GM23338 (cell line): ENCODE measurements around the gene MIS12. TPM values are rescaled to one million over a fixed set of nuclear protein-coding genes. Genes with fewer than 3 reads are reported as not detected.

ENCODE experiments used
- ATAC-seq: fragments of 200-7000 bp; cut with Tn5 transposase; 3 replicates; pipeline ENCODE4 v1.9.1; 2020
- DNase-seq: peaks from one replicate; pipeline ENCODE4 v3.0.0-alpha.2; 2015; ENCODE audit warnings: low spot score
- H2AFZ ChIP-seq: fragments of 200-600 bp; sonication (generic); 2 replicates; pipeline ENCODE4 v1.8.0; 2016; ENCODE audit warnings: antibody characterized with exemption, mild to moderate bottlenecking, moderate library complexity
- H3F3A ChIP-seq: fragments of 200-600 bp; sonication (generic); replicated peaks from 2 replicates; pipeline ENCODE4 v1.8.0; 2017; ENCODE audit warnings: antibody characterized with exemption, mixed run types, low read depth
- H3K27ac ChIP-seq: fragments of 200-600 bp; sonication (generic); 2 replicates; pipeline ENCODE4 v1.6.1; 2016; ENCODE audit warnings: low read depth
- H3K27me3 ChIP-seq: fragments of 200-600 bp; sonication (generic); 2 replicates; pipeline ENCODE4 v1.8.0; 2016; ENCODE audit warnings: mild to moderate bottlenecking, mixed run types, moderate library complexity; ENCODE audit not compliant: insufficient read depth
- H3K36me3 ChIP-seq: fragments of 200-600 bp; sonication (generic); 2 replicates; pipeline ENCODE4 v1.8.0; 2016; ENCODE audit warnings: mild to moderate bottlenecking; ENCODE audit not compliant: insufficient read depth
- H3K4me1 ChIP-seq: fragments of 200-600 bp; sonication (generic); 2 replicates; pipeline ENCODE4 v1.8.0; 2016; ENCODE audit warnings: mild to moderate bottlenecking, moderate library complexity; ENCODE audit not compliant: insufficient read depth
- H3K4me2 ChIP-seq: fragments of 200-600 bp; sonication (generic); 2 replicates; pipeline ENCODE4 v1.7.1; 2017; ENCODE audit warnings: mixed run types
- H3K4me3 ChIP-seq: fragments of 200-600 bp; sonication (generic); 2 replicates; pipeline ENCODE4 v1.6.1; 2016; ENCODE audit warnings: mixed run types
- H3K79me2 ChIP-seq: fragments of 200-600 bp; sonication (generic); replicated peaks from 2 replicates; pipeline ENCODE4 v1.8.0; 2017; ENCODE audit warnings: mild to moderate bottlenecking; ENCODE audit not compliant: insufficient read depth
- H3K9me2 ChIP-seq: fragments of 200-600 bp; sonication (generic); 2 replicates; pipeline ENCODE4 v1.8.0; 2017; ENCODE audit not compliant: insufficient read depth
- H4K20me1 ChIP-seq: fragments of 200-600 bp; sonication (generic); replicated peaks from 2 replicates; pipeline ENCODE4 v1.8.0; 2017; ENCODE audit warnings: mild to moderate bottlenecking; ENCODE audit not compliant: insufficient read depth
- H3K27ac Mint-ChIP-seq: 2 replicates; pipeline ENCODE4 v1.8.0; 2020; ENCODE audit warnings: inconsistent platforms, mild to moderate bottlenecking, moderate library complexity, mixed read lengths
- H3K27me3 Mint-ChIP-seq: 3 replicates; pipeline ENCODE4 v1.8.0; 2022; ENCODE audit warnings: low read depth, mild to moderate bottlenecking, moderate library complexity, mixed read lengths, inconsistent platforms; ENCODE audit not compliant: insufficient read depth, poor library complexity
- H3K36me3 Mint-ChIP-seq: 3 replicates; pipeline ENCODE4 v1.8.0; 2021; ENCODE audit warnings: low read depth, mild to moderate bottlenecking, inconsistent platforms, moderate library complexity, mixed read lengths
- H3K4me1 Mint-ChIP-seq: 3 replicates; pipeline ENCODE4 v1.8.0; 2020; ENCODE audit warnings: mild to moderate bottlenecking, inconsistent platforms, mixed read lengths
- H3K4me3 Mint-ChIP-seq: 3 replicates; pipeline ENCODE4 v1.8.0; 2021; ENCODE audit warnings: moderate library complexity, mild to moderate bottlenecking, inconsistent platforms, mixed read lengths
- H3K9me3 Mint-ChIP-seq: 3 replicates; pipeline ENCODE4 v1.8.0; 2020; ENCODE audit warnings: moderate library complexity, mild to moderate bottlenecking, inconsistent platforms, mixed read lengths
- CREB1 ChIP-seq: fragments of 250-450 bp; sonication (Bioruptor Pico); IDR thresholded peaks from 2 replicates; pipeline ENCODE4 v1.5.0; 2020; ENCODE audit warnings: low read depth, mild to moderate bottlenecking, moderate library complexity
- EZH2 ChIP-seq: fragments of 200-600 bp; sonication (generic); IDR thresholded peaks from one replicate; pipeline ENCODE4 v1.8.0; 2017; ENCODE audit warnings: antibody characterized with exemption, mild to moderate bottlenecking, low read depth; ENCODE audit not compliant: unreplicated experiment
- EZH2phosphoT487 ChIP-seq: fragments of 200-600 bp; sonication (generic); IDR thresholded peaks from one replicate; pipeline ENCODE4 v1.8.1; 2018; ENCODE audit warnings: antibody characterized with exemption; ENCODE audit not compliant: unreplicated experiment
- JUNB ChIP-seq: IDR thresholded peaks from one replicate; pipeline ENCODE4 v1.6.1; 2016; ENCODE audit warnings: antibody characterized with exemption; ENCODE audit not compliant: unreplicated experiment
- NANOG ChIP-seq: IDR thresholded peaks from 2 replicates; pipeline ENCODE4 v1.6.1; 2016; ENCODE audit warnings: antibody characterized with exemption, borderline replicate concordance
- POLR2AphosphoS5 ChIP-seq: IDR thresholded peaks from 2 replicates; pipeline ENCODE4 v1.6.1; 2016; ENCODE audit warnings: antibody characterized with exemption, low read depth
- STAT1 ChIP-seq: IDR thresholded peaks from one replicate; pipeline ENCODE4 v1.6.1; 2016; ENCODE audit warnings: antibody characterized with exemption; ENCODE audit not compliant: unreplicated experiment
- ZNF114 ChIP-seq: fragments of 250-450 bp; sonication (Bioruptor Pico); IDR thresholded peaks from 2 replicates; pipeline ENCODE4 v1.5.0; 2020; ENCODE audit warnings: mild to moderate bottlenecking, moderate library complexity
- ZNF331 ChIP-seq: fragments of 250-450 bp; sonication (Bioruptor Pico); IDR thresholded peaks from 2 replicates; pipeline ENCODE4 v1.5.0; 2020; ENCODE audit warnings: low read depth, mild to moderate bottlenecking, moderate library complexity
- polyA plus RNA-seq: library from polyadenylated mRNA; unstranded; fragments of >200 nt; fragmentation: Nextera tagmentation; extraction: Ambion mirVana; gene quantifications from 2 replicates; pipeline ENCODE4 v1.2.1, GENCODE V29; 2016
- total RNA-seq: library from RNA; depleted of rRNA; stranded (reverse); fragments of >200 nt; shearing (Covaris generic); gene quantifications from 2 replicates; pipeline ENCODE4 v1.2.3, GENCODE V29; 2014
- TF ChIP-seq, protein P1 (sequence below), 2 experiments: fragments of 200-600 bp in 1 of 2; sonication (generic) in 1 of 2; conservative IDR thresholded peaks; 2 replicates each; pipeline versions ENCODE4 v1.5.1 to v1.6.1; 2016 to 2017; ENCODE audit warnings: antibody characterized with exemption in 2 of 2, low read depth in 2 of 2, mild to moderate bottlenecking in 2 of 2, moderate library complexity in 1 of 2
- TF ChIP-seq, protein P2 (sequence below): IDR thresholded peaks from 2 replicates; pipeline ENCODE4 v1.6.1; 2016; ENCODE audit warnings: antibody characterized with exemption
- TF ChIP-seq, protein P3 (sequence below): fragments of 250-450 bp; sonication (Bioruptor Pico); IDR thresholded peaks from 2 replicates; pipeline ENCODE4 v1.5.0; 2020; ENCODE audit warnings: mild to moderate bottlenecking, moderate library complexity

The MIS12 gene
- total and polyA plus RNA-seq, 2 experiments from 2014 or later = 14.0 to 22.8 TPM

DNA sequence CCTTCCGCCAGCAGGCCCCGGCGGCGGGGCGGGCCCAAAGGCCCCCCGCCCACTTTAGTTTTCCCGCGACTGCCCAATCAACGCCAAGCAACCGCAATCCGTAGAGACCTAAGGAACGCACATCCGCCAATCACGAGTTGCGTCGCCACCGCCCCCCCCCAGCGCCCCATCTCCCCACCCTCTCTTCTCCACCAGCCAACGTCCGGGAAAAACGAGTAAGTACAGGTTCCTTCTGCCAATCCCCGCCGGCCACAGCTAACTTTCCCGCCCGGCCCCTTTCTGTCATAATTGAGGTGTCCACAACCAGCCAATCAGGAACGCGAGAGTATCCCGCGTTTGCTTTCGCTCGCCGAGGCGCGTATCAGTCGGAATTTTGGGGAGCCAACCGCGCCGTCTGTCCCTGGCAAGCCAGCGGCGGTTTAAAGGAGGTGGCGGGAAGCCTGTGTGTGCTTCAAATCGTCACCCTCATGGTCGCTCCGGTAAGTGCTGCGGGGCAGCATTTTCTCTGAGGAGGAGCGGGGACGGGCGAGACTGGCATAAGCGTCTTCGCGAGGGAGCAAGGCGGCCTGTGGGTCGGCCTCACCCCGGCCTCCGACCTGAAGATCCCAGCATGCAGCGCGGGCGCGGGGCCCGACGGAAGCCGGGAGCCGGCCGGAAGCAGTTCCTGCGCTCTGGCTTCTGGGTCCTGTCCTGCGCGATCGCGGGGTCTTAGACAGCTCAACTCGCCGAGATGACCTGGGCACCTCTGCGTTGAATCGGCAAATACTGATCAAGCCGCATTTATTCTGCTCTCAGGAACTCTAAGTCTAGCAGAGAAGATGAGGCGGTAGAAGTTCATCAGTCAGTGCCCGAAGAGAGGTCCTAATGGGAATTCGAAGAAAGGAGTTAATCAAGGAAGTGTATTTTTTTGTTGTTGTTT, at the start of gene MIS12 (continued):
- TF ChIP-seq EZH2 = no peak

DNA sequence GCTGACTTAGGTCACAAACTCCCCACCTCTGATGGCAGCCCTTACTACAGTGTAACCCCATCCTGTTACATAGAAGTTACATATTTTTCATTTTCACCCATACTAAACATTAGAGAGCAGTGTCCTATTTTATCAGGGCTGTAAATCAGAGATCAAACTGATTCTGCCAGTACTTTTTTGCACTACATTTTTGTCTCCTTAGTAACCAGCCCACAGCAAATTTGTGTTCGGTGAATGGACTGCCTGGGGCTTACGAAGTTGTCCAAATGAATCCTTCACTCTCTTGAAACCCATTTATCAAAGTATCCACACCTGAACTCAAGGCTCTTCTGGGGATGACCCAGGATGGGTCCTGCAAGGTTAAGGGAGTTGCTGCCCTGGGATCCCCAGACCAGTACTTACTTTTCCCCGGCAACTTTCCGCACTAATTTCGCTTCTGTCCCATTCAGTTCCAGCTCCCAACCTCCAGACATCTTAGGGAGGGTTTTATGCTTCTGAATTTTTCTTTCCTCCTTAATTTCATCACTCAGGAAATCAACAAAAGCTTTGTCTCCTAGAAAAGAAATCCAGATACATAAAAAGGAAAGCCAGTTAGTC, 48.5 kb upstream of the MIS12 start:
- H3K27ac ChIP-seq = peak overlapping the region; percentile 61; the same call in 1 of the 2 replicates
- H3K36me3 Mint-ChIP-seq = peaks cover 62% of the 10 kb centered on the region
- H3K36me3 ChIP-seq = peaks cover 44% of the 10 kb centered on the region
- no peak for TF ChIP-seq ZNF331
- no peak for TF ChIP-seq ZNF114 (CRISPR knock-in tag)
- TF ChIP-seq, protein P1, sequence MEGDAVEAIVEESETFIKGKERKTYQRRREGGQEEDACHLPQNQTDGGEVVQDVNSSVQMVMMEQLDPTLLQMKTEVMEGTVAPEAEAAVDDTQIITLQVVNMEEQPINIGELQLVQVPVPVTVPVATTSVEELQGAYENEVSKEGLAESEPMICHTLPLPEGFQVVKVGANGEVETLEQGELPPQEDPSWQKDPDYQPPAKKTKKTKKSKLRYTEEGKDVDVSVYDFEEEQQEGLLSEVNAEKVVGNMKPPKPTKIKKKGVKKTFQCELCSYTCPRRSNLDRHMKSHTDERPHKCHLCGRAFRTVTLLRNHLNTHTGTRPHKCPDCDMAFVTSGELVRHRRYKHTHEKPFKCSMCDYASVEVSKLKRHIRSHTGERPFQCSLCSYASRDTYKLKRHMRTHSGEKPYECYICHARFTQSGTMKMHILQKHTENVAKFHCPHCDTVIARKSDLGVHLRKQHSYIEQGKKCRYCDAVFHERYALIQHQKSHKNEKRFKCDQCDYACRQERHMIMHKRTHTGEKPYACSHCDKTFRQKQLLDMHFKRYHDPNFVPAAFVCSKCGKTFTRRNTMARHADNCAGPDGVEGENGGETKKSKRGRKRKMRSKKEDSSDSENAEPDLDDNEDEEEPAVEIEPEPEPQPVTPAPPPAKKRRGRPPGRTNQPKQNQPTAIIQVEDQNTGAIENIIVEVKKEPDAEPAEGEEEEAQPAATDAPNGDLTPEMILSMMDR (conservative IDR thresholded peaks at IDR 0.05; ENCODE audit: low read depth in 2 of 2) = no peak
- TF ChIP-seq NANOG = no peak
- no peak for TF ChIP-seq POLR2AphosphoS5
- TF ChIP-seq EZH2 = no peak
- no peak for TF ChIP-seq JUNB
- no peak for TF ChIP-seq EZH2phosphoT487
- TF ChIP-seq STAT1 = no peak
- TF ChIP-seq, protein P2, sequence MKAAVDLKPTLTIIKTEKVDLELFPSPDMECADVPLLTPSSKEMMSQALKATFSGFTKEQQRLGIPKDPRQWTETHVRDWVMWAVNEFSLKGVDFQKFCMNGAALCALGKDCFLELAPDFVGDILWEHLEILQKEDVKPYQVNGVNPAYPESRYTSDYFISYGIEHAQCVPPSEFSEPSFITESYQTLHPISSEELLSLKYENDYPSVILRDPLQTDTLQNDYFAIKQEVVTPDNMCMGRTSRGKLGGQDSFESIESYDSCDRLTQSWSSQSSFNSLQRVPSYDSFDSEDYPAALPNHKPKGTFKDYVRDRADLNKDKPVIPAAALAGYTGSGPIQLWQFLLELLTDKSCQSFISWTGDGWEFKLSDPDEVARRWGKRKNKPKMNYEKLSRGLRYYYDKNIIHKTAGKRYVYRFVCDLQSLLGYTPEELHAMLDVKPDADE = no peak
- no peak for TF ChIP-seq CREB1 (CRISPR knock-in tag)
- TF ChIP-seq, protein P3, sequence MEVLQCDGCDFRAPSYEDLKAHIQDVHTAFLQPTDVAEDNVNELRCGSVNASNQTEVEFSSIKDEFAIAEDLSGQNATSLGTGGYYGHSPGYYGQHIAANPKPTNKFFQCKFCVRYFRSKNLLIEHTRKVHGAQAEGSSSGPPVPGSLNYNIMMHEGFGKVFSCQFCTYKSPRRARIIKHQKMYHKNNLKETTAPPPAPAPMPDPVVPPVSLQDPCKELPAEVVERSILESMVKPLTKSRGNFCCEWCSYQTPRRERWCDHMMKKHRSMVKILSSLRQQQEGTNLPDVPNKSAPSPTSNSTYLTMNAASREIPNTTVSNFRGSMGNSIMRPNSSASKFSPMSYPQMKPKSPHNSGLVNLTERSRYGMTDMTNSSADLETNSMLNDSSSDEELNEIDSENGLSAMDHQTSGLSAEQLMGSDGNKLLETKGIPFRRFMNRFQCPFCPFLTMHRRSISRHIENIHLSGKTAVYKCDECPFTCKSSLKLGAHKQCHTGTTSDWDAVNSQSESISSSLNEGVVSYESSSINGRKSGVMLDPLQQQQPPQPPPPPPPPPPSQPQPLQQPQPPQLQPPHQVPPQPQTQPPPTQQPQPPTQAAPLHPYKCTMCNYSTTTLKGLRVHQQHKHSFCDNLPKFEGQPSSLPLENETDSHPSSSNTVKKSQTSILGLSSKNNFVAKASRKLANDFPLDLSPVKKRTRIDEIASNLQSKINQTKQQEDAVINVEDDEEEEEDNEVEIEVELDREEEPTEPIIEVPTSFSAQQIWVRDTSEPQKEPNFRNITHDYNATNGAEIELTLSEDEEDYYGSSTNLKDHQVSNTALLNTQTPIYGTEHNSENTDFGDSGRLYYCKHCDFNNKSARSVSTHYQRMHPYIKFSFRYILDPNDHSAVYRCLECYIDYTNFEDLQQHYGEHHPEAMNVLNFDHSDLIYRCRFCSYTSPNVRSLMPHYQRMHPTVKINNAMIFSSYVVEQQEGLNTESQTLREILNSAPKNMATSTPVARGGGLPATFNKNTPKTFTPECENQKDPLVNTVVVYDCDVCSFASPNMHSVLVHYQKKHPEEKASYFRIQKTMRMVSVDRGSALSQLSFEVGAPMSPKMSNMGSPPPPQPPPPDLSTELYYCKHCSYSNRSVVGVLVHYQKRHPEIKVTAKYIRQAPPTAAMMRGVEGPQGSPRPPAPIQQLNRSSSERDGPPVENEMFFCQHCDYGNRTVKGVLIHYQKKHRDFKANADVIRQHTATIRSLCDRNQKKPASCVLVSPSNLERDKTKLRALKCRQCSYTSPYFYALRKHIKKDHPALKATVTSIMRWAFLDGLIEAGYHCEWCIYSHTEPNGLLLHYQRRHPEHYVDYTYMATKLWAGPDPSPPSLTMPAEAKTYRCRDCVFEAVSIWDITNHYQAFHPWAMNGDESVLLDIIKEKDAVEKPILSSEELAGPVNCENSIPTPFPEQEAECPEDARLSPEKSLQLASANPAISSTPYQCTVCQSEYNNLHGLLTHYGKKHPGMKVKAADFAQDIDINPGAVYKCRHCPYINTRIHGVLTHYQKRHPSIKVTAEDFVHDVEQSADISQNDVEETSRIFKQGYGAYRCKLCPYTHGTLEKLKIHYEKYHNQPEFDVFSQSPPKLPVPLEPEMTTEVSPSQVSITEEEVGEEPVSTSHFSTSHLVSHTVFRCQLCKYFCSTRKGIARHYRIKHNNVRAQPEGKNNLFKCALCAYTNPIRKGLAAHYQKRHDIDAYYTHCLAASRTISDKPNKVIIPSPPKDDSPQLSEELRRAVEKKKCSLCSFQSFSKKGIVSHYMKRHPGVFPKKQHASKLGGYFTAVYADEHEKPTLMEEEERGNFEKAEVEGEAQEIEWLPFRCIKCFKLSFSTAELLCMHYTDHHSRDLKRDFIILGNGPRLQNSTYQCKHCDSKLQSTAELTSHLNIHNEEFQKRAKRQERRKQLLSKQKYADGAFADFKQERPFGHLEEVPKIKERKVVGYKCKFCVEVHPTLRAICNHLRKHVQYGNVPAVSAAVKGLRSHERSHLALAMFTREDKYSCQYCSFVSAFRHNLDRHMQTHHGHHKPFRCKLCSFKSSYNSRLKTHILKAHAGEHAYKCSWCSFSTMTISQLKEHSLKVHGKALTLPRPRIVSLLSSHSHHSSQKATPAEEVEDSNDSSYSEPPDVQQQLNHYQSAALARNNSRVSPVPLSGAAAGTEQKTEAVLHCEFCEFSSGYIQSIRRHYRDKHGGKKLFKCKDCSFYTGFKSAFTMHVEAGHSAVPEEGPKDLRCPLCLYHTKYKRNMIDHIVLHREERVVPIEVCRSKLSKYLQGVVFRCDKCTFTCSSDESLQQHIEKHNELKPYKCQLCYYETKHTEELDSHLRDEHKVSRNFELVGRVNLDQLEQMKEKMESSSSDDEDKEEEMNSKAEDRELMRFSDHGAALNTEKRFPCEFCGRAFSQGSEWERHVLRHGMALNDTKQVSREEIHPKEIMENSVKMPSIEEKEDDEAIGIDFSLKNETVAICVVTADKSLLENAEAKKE = no peak

More for the DNA sequence above, 48.5 kb upstream of the MIS12 start:
- no peak for ATAC-seq
- no peak for DNase-seq
- Histone ChIP-seq H3K79me2 (peaks cover 35% of the 10 kb centered on the region), H3K4me1 (peaks cover 7% of the 10 kb centered on the region; the same call in 1 of the 2 replicates), H3K9me2 (no peaks in the 10 kb centered on the region), H3K4me2 (peak overlapping the region; percentile 80), H2AFZ (no peak overlapping the region), H4K20me1 (peaks cover 31% of the 10 kb centered on the region), H3K4me3 (peak overlapping the region; percentile 71), H3K27me3 (no peaks in the 10 kb centered on the region), H3F3A (peaks cover 40% of the 10 kb centered on the region; the same call in 1 of the 2 replicates)
- no peaks in the 10 kb centered on the region; the same call in 2 of the 3 replicates for H3K9me3 Mint-ChIP-seq
- H3K4me1 Mint-ChIP-seq = peaks cover 24% of the 10 kb centered on the region
- H3K27ac Mint-ChIP-seq = peak overlapping the region; percentile 59
- peaks cover 8% of the 10 kb centered on the region for H3K27me3 Mint-ChIP-seq
- peak overlapping the region; percentile 92 for H3K4me3 Mint-ChIP-seq
